Stomach (tissue), 4 donors: ENCODE results near the gene ERVFRD-1.

ENCODE experiments used
- CTCF ChIP-seq, 7 experiments: fragments of 450-650 bp in 4 of 7; fragments of 200-600 bp in 3 of 7; sonication (generic) in 3 of 7; IDR thresholded peaks; one replicate each; pipeline ENCODE4 v1.5.1; 2016 to 2019; ENCODE audit warnings: antibody characterized with exemption in 7 of 7, control low read depth in 2 of 7, mild to moderate bottlenecking in 1 of 7
- POLR2A ChIP-seq, 4 donors: fragments of 450-650 bp; IDR thresholded peaks; one replicate each; pipeline ENCODE4 v1.6.1; 2016; ENCODE audit warnings: antibody characterized with exemption in 4 of 4, control low read depth in 2 of 4, mild to moderate bottlenecking in 1 of 4, moderate library complexity in 1 of 4
- POLR2AphosphoS5 ChIP-seq, 3 donors: sonication (generic); formaldehyde crosslinking; IDR thresholded peaks; one replicate each; pipeline ENCODE4 v1.6.1; 2016; ENCODE audit warnings: antibody characterized with exemption in 3 of 3

- TF ChIP-seq POLR2AphosphoS5 (IDR thresholded peaks at IDR 0.05): no peak
- TF ChIP-seq CTCF (IDR thresholded peaks at IDR 0.05): no peak
- no peak for TF ChIP-seq POLR2A (IDR thresholded peaks at IDR 0.05)
Measured at GRCh38 chr6:11122380-11122779, 10.9 kb upstream of the ERVFRD-1 start.
